IPS-18a (cell line): ENCODE data around the gene MRPL52.

Experiments used
- H3K27ac ChIP-seq: one replicate; pipeline ENCODE4 v1.5.1; 2013; ENCODE audit warnings: low read length
- H3K27me3 ChIP-seq: one replicate; pipeline ENCODE4 v1.6.1; 2013; ENCODE audit warnings: mild to moderate bottlenecking, low read length; ENCODE audit not compliant: control insufficient read depth, insufficient read depth
- H3K36me3 ChIP-seq: one replicate; pipeline ENCODE4 v1.6.1; 2013; ENCODE audit warnings: low read depth, low read length; ENCODE audit not compliant: control insufficient read depth
- H3K4me1 ChIP-seq: one replicate; pipeline ENCODE4 v1.6.1; 2013; ENCODE audit warnings: low read depth, low read length; ENCODE audit not compliant: control insufficient read depth
- H3K4me3 ChIP-seq: one replicate; pipeline ENCODE4 v1.5.1; 2013; ENCODE audit warnings: low read length
- H3K9ac ChIP-seq: one replicate; pipeline ENCODE4 v1.6.1; 2013; ENCODE audit warnings: mild to moderate bottlenecking, low read length, moderate library complexity
- H3K9me3 ChIP-seq: one replicate; pipeline ENCODE4 v1.6.1; 2013; ENCODE audit warnings: low read depth, low read length; ENCODE audit not compliant: control insufficient read depth

MRPL52 gene

DNA sequence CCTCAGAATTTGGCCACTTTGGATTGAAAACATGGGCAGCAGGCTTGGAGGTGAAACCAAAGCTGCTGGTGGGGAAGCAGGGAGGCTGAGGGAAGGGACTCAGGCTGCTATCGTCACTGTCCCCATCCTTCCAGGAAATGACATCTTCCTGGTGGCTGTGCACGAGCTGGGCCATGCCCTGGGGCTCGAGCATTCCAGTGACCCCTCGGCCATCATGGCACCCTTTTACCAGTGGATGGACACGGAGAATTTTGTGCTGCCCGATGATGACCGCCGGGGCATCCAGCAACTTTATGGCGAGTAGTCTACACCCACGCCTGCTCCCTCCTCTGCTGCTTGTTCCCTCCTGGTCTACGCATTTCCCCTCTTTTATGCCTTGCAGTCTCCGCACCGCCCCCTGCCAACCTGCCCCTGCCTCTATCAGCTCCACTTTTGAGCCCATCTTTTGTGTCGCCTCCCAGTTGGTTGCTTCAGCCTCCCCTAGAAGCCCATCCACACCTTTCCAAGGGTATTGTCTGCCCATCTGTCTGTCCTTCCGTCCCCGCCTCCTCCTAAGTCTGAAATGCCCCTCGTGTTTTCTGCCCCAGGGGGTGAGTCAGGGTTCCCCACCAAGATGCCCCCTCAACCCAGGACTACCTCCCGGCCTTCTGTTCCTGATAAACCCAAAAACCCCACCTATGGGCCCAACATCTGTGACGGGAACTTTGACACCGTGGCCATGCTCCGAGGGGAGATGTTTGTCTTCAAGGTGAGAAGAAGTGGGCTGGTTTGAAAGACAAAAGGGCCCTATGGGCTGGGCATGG is 13.6 kb downstream of the MRPL52 start:
- H3K27me3 ChIP-seq: no peaks in the 10 kb centered on the region
- no peaks in the 10 kb centered on the region for H3K9me3 ChIP-seq
- H3K4me1 ChIP-seq: peaks cover 12% of the 10 kb centered on the region
- no peak overlapping the region for H3K4me3 ChIP-seq
- H3K36me3 ChIP-seq: peaks cover 45% of the 10 kb centered on the region
- no peak overlapping the region for H3K27ac ChIP-seq
- H3K9ac ChIP-seq: no peak overlapping the region

DNA sequence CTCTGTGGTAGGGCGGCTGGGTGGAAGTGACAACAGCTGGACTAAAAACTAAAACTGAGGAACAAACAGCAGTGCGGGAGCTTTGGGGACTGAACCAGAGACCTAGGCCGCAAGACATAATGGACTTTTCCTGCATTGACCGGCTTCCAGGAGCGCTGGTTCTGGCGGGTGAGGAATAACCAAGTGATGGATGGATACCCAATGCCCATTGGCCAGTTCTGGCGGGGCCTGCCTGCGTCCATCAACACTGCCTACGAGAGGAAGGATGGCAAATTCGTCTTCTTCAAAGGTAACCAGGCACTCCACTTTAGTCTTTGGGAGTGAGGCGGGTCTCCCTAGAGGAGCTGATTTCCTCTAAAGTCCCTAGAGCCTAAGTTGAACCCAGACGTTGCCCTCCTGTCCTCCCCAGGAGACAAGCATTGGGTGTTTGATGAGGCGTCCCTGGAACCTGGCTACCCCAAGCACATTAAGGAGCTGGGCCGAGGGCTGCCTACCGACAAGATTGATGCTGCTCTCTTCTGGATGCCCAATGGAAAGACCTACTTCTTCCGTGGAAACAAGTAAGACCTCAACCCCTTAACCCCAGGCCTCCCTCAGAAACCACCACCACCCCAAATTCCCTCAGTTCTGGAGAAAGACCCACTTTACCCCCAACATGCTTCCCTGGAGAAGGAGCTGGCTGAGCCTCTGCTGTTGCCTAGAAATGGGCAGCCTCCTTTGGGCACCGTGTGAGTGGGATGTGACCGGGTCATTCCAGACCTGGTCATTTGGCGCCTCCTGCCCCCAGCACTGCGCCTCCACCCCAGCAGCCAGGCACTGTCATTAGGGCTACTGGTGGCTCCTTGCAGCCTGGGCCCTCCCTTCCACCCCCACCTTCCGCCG is 14.8 kb downstream of the MRPL52 start:
- no peaks in the 10 kb centered on the region for H3K9me3 ChIP-seq
- no peak overlapping the region for H3K4me3 ChIP-seq
- H3K4me1 ChIP-seq: peaks cover 14% of the 10 kb centered on the region
- no peaks in the 10 kb centered on the region for H3K27me3 ChIP-seq
- H3K27ac ChIP-seq: no peak overlapping the region
- H3K36me3 ChIP-seq: peaks cover 45% of the 10 kb centered on the region
- H3K9ac ChIP-seq: no peak overlapping the region

DNA sequence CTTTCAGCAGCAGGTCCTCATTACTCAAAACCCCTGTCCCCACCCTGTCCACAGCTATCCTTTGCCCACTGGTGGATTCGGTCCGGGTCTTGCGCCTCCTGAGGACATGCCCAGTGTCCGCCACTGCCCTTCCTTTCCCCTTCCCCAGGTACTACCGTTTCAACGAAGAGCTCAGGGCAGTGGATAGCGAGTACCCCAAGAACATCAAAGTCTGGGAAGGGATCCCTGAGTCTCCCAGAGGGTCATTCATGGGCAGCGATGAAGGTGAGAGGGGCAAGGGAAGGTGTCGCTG is 15.4 kb downstream of the MRPL52 start:
- Histone ChIP-seq H3K9ac (no peak overlapping the region), H3K9me3 (no peaks in the 10 kb centered on the region), H3K4me3 (no peak overlapping the region), H3K27me3 (no peaks in the 10 kb centered on the region), H3K27ac (no peak overlapping the region), H3K36me3 (peaks cover 45% of the 10 kb centered on the region), H3K4me1 (peaks cover 14% of the 10 kb centered on the region)

DNA sequence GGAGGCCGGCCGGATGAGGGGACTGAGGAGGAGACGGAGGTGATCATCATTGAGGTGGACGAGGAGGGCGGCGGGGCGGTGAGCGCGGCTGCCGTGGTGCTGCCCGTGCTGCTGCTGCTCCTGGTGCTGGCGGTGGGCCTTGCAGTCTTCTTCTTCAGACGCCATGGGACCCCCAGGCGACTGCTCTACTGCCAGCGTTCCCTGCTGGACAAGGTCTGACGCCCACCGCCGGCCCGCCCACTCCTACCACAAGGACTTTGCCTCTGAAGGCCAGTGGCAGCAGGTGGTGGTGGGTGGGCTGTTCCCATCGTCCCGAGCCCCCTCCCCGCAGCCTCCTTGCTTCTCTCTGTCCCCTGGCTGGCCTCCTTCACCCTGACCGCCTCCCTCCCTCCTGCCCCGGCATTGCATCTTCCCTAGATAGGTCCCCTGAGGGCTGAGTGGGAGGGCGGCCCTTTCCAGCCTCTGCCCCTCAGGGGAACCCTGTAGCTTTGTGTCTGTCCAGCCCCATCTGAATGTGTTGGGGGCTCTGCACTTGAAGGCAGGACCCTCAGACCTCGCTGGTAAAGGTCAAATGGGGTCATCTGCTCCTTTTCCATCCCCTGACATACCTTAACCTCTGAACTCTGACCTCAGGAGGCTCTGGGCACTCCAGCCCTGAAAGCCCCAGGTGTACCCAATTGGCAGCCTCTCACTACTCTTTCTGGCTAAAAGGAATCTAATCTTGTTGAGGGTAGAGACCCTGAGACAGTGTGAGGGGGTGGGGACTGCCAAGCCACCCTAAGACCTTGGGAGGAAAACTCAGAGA is 16.3 kb downstream of the MRPL52 start:
- H3K9ac ChIP-seq: no peak overlapping the region
- peaks cover 45% of the 10 kb centered on the region for H3K36me3 ChIP-seq
- H3K4me3 ChIP-seq: no peak overlapping the region
- peaks cover 14% of the 10 kb centered on the region for H3K4me1 ChIP-seq
- H3K27ac ChIP-seq: no peak overlapping the region
- H3K27me3 ChIP-seq: no peaks in the 10 kb centered on the region
- no peaks in the 10 kb centered on the region for H3K9me3 ChIP-seq

DNA sequence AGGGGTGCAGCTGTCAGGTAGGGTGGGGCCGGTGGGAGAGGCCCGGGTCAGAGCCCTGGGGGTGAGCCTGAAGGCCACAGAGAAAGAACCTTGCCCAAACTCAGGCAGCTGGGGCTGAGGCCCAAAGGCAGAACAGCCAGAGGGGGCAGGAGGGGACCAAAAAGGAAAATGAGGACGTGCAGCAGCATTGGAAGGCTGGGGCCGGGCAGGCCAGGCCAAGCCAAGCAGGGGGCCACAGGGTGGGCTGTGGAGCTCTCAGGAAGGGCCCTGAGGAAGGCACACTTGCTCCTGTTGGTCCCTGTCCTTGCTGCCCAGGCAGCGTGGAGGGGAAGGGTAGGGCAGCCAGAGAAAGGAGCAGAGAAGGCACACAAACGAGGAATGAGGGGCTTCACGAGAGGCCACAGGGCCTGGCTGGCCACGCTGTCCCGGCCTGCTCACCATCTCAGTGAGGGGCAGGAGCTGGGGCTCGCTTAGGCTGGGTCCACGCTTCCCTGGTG is 17.2 kb downstream of the MRPL52 start:
- Histone ChIP-seq H3K27ac (no peak overlapping the region), H3K4me3 (no peak overlapping the region), H3K36me3 (peaks cover 39% of the 10 kb centered on the region)

DNA sequence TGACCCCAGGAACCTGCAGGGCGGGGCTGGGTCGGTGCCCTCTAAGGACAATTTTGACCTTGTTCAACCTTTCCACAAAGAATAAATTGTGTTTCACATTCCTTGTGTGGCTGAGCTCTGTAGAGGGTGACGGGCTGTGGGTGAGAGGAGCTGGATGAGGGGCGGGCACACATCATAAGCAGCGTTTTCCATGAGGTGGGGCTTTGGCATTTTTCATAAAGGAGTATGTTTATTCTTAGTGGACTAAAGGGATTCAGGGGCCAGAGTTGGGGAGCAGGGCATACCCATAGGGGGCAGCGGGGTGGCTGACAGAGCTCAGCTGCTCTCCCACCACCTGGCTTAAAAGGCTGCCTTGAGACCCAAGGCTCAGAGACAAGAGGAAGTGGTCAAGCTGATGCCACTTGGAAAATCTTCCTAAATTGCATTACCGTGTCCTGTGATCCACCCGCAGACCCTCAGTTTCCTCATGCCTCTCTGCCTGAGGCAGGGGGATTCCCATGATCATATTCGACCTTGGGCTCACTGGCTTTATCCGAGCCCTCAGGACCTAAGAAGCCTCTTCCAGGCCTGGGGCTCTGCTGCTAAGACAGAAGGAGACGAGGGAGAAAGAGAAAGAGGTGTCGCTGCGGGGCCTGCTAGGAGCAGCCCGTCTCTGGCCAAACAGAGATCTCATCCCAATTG is 18.1 kb downstream of the MRPL52 start:
- Histone ChIP-seq H3K36me3 (peaks cover 30% of the 10 kb centered on the region), H3K9ac (no peak overlapping the region), H3K4me1 (peaks cover 15% of the 10 kb centered on the region), H3K4me3 (no peak overlapping the region), H3K27me3 (no peaks in the 10 kb centered on the region), H3K9me3 (no peaks in the 10 kb centered on the region), H3K27ac (no peak overlapping the region)

More for the DNA sequence above, 17.2 kb downstream of the MRPL52 start:
- H3K4me1 ChIP-seq: peaks cover 14% of the 10 kb centered on the region
- H3K9me3 ChIP-seq: no peaks in the 10 kb centered on the region
- H3K9ac ChIP-seq: no peak overlapping the region
- no peaks in the 10 kb centered on the region for H3K27me3 ChIP-seq

DNA sequence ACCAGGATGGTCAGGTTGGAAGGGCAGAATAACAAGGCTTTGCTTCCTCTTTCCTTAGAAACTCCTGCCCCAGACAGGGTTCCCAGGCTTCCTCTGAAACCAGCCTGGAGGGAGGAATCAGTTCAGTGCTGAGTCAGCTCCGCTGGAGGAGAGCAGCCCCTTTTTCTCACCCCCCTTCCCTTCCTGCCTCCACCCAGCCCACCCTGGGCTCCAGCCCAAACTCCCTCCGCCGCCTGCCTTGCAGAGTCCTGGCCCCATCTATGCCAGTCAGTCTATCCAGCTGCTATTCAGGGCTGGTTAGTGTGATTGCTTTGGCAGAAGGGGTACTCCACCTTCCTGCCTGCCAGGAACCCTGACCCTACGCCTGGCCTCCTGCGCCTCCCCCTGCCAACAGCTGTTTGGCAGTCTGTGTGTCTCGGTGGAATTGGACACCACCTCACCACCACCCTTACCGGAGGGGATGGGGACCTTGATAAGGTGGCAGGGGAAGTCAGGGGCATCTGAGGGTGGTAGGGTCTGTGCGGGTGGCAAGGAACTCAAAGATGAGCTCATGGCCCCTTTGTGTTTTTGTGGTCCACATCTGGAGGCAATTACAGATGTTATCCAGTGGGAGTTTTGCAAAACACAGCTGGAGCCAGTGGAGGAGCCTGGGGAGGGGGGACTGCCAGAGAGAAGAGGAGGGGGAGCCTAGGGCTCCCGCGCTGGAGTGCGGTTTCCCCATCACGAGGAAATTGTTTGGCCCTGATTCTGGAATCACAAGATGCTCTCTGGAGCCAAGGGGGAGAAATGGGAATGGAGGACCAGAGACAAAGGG is 18.9 kb downstream of the MRPL52 start:
- H3K27ac ChIP-seq: no peak overlapping the region
- H3K4me3 ChIP-seq: no peak overlapping the region
- H3K9ac ChIP-seq: no peak overlapping the region
- H3K36me3 ChIP-seq: peaks cover 22% of the 10 kb centered on the region
- no peaks in the 10 kb centered on the region for H3K9me3 ChIP-seq
- H3K4me1 ChIP-seq: peaks cover 16% of the 10 kb centered on the region
- H3K27me3 ChIP-seq: no peaks in the 10 kb centered on the region

DNA sequence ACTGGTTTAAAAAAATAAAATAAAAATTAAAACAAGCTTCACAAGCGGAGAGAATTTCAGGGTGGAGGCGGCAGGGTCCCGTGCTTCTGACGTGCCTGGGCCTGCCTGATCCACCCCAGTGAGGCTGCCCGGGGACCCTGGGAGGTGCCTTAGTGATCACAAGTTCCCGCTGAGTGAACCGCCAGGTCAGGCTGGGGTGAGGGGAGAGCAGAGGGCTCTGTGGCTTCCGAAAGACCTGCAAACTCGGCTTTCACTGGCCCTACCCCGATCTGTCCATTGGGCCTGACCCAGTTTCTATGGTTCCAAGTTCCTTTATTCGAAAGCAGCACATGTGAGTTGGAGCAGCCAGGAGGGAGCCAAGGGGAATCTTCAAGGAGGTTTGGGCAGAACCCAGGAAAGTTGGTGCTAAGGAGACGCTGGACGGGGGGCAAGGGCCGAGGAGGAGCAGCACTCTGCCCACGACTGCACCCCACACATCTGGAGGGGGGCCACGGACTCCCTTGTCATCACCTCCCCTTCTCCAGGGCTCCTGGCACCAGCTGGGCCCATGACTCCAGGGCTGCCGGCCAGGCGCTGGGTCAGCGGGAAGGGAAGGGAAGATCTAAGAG is 19.6 kb downstream of the MRPL52 start:
- peaks cover 18% of the 10 kb centered on the region for H3K36me3 ChIP-seq
- H3K9ac ChIP-seq: no peak overlapping the region
- H3K9me3 ChIP-seq: no peaks in the 10 kb centered on the region
- H3K27ac ChIP-seq: no peak overlapping the region
- H3K4me1 ChIP-seq: peaks cover 16% of the 10 kb centered on the region
- no peaks in the 10 kb centered on the region for H3K27me3 ChIP-seq
- H3K4me3 ChIP-seq: no peak overlapping the region

DNA sequence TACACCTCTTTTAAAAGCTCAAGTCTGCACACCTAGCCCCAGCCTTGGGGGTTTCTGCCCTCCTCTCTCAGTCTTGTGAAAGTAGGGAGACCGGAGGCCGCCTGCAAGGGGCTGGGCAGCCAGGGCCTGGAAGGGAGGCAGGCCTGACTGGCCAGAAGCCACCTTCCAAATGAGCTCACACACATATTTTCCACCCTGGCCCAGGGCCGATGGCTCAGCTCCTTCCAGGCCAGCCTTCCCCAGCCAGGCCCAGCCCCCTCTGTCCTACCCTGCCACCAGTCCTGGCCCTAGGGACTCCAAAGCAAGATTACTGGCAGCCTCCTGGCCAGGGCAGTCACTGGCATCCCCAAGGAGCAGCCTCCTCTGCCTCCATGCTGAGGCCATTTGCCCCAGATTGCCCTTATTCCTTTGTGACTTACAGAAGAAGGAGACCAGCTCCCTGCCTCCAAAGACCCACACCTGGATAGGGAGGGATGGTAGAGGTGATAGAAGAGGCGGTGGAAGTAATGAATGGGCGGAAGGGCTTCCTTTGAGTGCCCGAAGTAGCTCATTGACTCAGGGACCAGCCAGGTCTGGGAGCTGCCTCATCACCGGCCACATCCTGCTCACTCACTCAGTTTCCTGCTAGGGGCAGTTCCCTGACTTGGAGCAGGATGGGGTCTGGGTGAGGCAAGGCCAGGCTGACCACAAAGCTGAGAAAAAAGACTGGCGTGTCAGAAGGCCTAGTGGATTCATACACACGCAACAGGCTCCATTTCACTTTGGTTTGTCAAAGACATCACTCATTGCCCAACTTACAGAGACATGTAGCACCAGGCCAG is 21.5 kb downstream of the MRPL52 start:
- peaks cover 16% of the 10 kb centered on the region for H3K4me1 ChIP-seq
- peaks cover 3% of the 10 kb centered on the region for H3K36me3 ChIP-seq
- no peak overlapping the region for H3K27ac ChIP-seq
- no peak overlapping the region for H3K4me3 ChIP-seq
- H3K27me3 ChIP-seq: no peaks in the 10 kb centered on the region
- H3K9me3 ChIP-seq: no peaks in the 10 kb centered on the region
- H3K9ac ChIP-seq: no peak overlapping the region
